Cardiac fibroblast (primary cell): ENCODE data around the gene PDK1.

ENCODE experiments used
- DNase-seq, 2 donors: peaks; one replicate each; pipeline versions ENCODE4 v3.0.0 to v3.0.0-alpha.2; 2010; ENCODE audit warnings: low read depth in 2 of 2
- H3K4me3 ChIP-seq, 2 donors: replicated peaks in 1 of 2; 1 replicate in 1 of 2; 2 replicates in 1 of 2; pipeline ENCODE4 v1.5.1; 2011; ENCODE audit warnings: low read depth in 2 of 2, low read length in 2 of 2, mild to moderate bottlenecking in 2 of 2, moderate library complexity in 1 of 2
- CTCF ChIP-seq: IDR thresholded peaks from one replicate; pipeline ENCODE4 v1.5.1; 2011; ENCODE audit warnings: low read depth, mild to moderate bottlenecking, low read length, inconsistent platforms

PDK1 gene

GRCh38 chr2:172555522-172556283 lies at the start of gene PDK1:
Gene PDK1 (plus strand): TSS chr2:172556090. CDS start chr2:172556151, 61 bp downstream.
- no peak for TF ChIP-seq CTCF
- peak; percentile 90 to 93 for DNase-seq
- H3K4me3 ChIP-seq = peak within 1 kb of the TSS; percentile 81 to 95

- H3K4me3 ChIP-seq = no peak overlapping the region
- no peak for DNase-seq
- TF ChIP-seq CTCF = no peak
These were observed 48.7 kb upstream of the PDK1 start for GRCh38 chr2:172507199-172507598.

GRCh38 chr2:172510088-172510487 lies 45.8 kb upstream of the PDK1 start:
- TF ChIP-seq CTCF = no peak
- DNase-seq = no peak
- no peak overlapping the region for H3K4me3 ChIP-seq

- no peak for DNase-seq
- TF ChIP-seq CTCF = no peak
These were observed 45.3 kb upstream of the PDK1 start for GRCh38 chr2:172510548-172510947.

GRCh38 chr2:172512810-172513523 lies 42.9 kb upstream of the PDK1 start:
- DNase-seq = no peak
- no peak for TF ChIP-seq CTCF
- no peak overlapping the region for H3K4me3 ChIP-seq

More at GRCh38 chr2:172510548-172510947, 45.3 kb upstream of the PDK1 start:
- no peak overlapping the region for H3K4me3 ChIP-seq

GRCh38 chr2:172513524-172513900 lies 42.4 kb upstream of the PDK1 start:
- no peak overlapping the region for H3K4me3 ChIP-seq

More at GRCh38 chr2:172513524-172513900, 42.4 kb upstream of the PDK1 start:
- no peak for DNase-seq
- TF ChIP-seq CTCF = no peak
